ENCODE data around the gene PSMD1.

DNA sequence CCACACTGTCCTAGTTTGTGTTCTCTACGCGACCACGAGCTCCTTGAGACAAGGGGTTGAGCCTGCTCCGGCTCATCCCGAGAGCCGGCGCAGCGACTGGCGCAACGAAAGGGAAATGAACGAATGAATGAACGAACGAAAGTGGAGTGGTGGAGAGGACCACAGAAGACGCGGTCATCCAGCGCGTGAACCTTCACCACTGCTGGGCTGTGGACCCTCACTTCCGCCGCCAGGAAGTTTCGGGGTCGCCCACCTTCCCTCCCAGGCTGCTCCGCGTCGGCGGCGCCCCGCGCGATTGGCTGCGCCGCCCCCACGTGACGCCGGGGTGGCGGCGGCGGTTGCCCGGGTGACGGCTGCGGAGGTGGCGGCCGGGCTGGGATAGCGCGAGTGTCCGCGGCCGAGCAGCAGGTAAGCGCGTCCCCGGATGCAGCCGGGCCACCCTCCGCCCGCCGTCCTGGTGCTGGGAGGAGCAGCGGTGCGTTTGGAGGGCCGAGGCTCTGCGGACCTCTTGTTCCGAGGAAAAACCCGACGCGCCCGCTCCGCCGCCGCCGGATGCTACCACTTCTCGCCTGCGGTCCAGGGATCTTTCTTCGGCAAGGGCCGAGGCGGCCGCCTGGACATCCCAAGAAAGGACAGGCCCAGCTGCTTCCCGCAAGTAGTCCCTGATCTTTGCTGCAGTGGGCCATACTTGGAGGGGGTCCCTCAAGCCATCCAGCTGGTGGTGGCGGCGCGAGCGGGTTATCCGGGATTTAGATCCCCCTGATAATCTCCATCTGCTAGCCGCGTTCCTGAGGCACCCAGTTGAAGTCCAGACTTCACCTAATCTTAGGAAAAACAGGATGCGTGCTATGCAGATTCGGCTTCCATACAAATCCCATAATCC, 141.9 kb downstream of the PSMD1 start, which contains the start of gene ARMC9:
- TF ChIP-seq, protein P1, sequence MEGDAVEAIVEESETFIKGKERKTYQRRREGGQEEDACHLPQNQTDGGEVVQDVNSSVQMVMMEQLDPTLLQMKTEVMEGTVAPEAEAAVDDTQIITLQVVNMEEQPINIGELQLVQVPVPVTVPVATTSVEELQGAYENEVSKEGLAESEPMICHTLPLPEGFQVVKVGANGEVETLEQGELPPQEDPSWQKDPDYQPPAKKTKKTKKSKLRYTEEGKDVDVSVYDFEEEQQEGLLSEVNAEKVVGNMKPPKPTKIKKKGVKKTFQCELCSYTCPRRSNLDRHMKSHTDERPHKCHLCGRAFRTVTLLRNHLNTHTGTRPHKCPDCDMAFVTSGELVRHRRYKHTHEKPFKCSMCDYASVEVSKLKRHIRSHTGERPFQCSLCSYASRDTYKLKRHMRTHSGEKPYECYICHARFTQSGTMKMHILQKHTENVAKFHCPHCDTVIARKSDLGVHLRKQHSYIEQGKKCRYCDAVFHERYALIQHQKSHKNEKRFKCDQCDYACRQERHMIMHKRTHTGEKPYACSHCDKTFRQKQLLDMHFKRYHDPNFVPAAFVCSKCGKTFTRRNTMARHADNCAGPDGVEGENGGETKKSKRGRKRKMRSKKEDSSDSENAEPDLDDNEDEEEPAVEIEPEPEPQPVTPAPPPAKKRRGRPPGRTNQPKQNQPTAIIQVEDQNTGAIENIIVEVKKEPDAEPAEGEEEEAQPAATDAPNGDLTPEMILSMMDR (IDR thresholded peaks at IDR 0.05; ENCODE audit: insufficient read depth, low read length, poor library complexity, severe bottlenecking) = no peak
- TF ChIP-seq EZH2phosphoT487 (conservative IDR thresholded peaks at IDR 0.05; ENCODE audit: low read length) = no peak
